Mucosa of rectum (tissue), 2 donors: ENCODE measurements around the gene CHERP.

Source experiments
- H3K27ac ChIP-seq, 2 donors: one replicate each; pipeline ENCODE4 v1.7.0; 2013; ENCODE audit warnings: inconsistent platforms in 2 of 2, low read depth in 2 of 2, low read length in 2 of 2
- H3K27me3 ChIP-seq, 2 donors: one replicate each; pipeline ENCODE4 v1.7.0; 2013; ENCODE audit warnings: low read length in 2 of 2; ENCODE audit not compliant: control insufficient read depth in 2 of 2, insufficient read depth in 2 of 2
- H3K36me3 ChIP-seq, 2 donors: one replicate each; pipeline ENCODE4 v1.7.0; 2013; ENCODE audit warnings: low read length in 2 of 2; ENCODE audit not compliant: control insufficient read depth in 2 of 2, insufficient read depth in 2 of 2
- H3K4me1 ChIP-seq, 2 donors: one replicate each; pipeline ENCODE4 v1.7.0; 2013; ENCODE audit warnings: low read length in 2 of 2, mild to moderate bottlenecking in 1 of 2; ENCODE audit not compliant: control insufficient read depth in 2 of 2, insufficient read depth in 2 of 2
- H3K4me3 ChIP-seq, 2 donors: one replicate each; pipeline ENCODE4 v1.7.0; 2013; ENCODE audit warnings: low read length in 2 of 2
- H3K9ac ChIP-seq, 2 donors: one replicate each; pipeline ENCODE4 v1.7.0; 2013; ENCODE audit warnings: low read length in 2 of 2, low read depth in 1 of 2, mild to moderate bottlenecking in 1 of 2
- H3K9me3 ChIP-seq, 2 donors: one replicate each; pipeline ENCODE4 v1.7.0; 2013; ENCODE audit warnings: low read length in 2 of 2; ENCODE audit not compliant: control insufficient read depth in 2 of 2
- donor health status: healthy.
- donor health status: Normal muscosa, but diverticular disease.

The CHERP gene

GRCh38 chr19:16542045-16542909 is at the start of gene CHERP:
CHERP (minus strand) TSS chr19:16542437; CDS start chr19:16542378, 59 bp downstream.
- H3K36me3 ChIP-seq, result peaks cover 5 to 15% of the 10 kb centered on the region in 2 donors
- H3K27me3 ChIP-seq, result no peaks in the 10 kb centered on the region
- H3K4me3 ChIP-seq, result peak within 1 kb of the TSS; percentile 85 to 96
- no peaks in the 10 kb centered on the region for H3K9me3 ChIP-seq
- peak within 1 kb of the TSS; percentile 64 to 87 for H3K27ac ChIP-seq
- H3K4me1 ChIP-seq, result peaks cover 17 to 19% of the 10 kb centered on the region in 2 donors
- H3K9ac ChIP-seq, result peak within 1 kb of the TSS; percentile 92 to 95

GRCh38 chr19:16590876-16591802 is 48.9 kb upstream of the CHERP start:
- Histone ChIP-seq H3K9ac (no peak overlapping the region), H3K4me3 (no peak overlapping the region), H3K27ac (no peak overlapping the region), H3K9me3 (no peaks in the 10 kb centered on the region), H3K36me3 (no peaks in the 10 kb centered on the region), H3K27me3 (no peaks in the 10 kb centered on the region), H3K4me1 (peaks cover 46 to 50% of the 10 kb centered on the region in 2 donors)

GRCh38 chr19:16589917-16590316 is 47.7 kb upstream of the CHERP start:
- Histone ChIP-seq H3K27me3 (no peaks in the 10 kb centered on the region), H3K36me3 (no peaks in the 10 kb centered on the region), H3K9me3 (no peaks in the 10 kb centered on the region), H3K27ac (no peak overlapping the region), H3K9ac (peak overlapping the region in 1 of 2 donors; percentile 32), H3K4me3 (no peak overlapping the region), H3K4me1 (peaks cover 52 to 57% of the 10 kb centered on the region in 2 donors)

- Histone ChIP-seq H3K27me3 (no peaks in the 10 kb centered on the region), H3K4me3 (no peak overlapping the region), H3K4me1 (peaks cover 52 to 63% of the 10 kb centered on the region in 2 donors), H3K9me3 (no peaks in the 10 kb centered on the region), H3K36me3 (no peaks in the 10 kb centered on the region), H3K27ac (peak overlapping the region in 1 of 2 donors; percentile 90), H3K9ac (no peak overlapping the region)
Measured at GRCh38 chr19:16588824-16589577, 46.8 kb upstream of the CHERP start.

GRCh38 chr19:16587833-16588823 is 45.9 kb upstream of the CHERP start:
- Histone ChIP-seq H3K4me1 (peaks cover 61 to 64% of the 10 kb centered on the region in 2 donors), H3K27me3 (no peaks in the 10 kb centered on the region), H3K9ac (peak overlapping the region in 1 of 2 donors; percentile 47), H3K9me3 (no peaks in the 10 kb centered on the region), H3K27ac (peak overlapping the region; percentile 11 to 90), H3K36me3 (no peaks in the 10 kb centered on the region), H3K4me3 (peak overlapping the region; percentile 19 to 69)

- Histone ChIP-seq H3K4me1 (peaks cover 59 to 68% of the 10 kb centered on the region in 2 donors), H3K27me3 (no peaks in the 10 kb centered on the region), H3K36me3 (no peaks in the 10 kb centered on the region), H3K4me3 (peak overlapping the region; percentile 19 to 69), H3K9ac (peak overlapping the region; percentile 5 to 47), H3K27ac (peak overlapping the region; percentile 32 to 90), H3K9me3 (no peaks in the 10 kb centered on the region)
Measured at GRCh38 chr19:16586991-16587832, 45.0 kb upstream of the CHERP start.

GRCh38 chr19:16586477-16586871 is 44.2 kb upstream of the CHERP start:
- Histone ChIP-seq H3K27ac (peak overlapping the region; percentile 61 to 90), H3K9ac (peak overlapping the region in 1 of 2 donors; percentile 5), H3K36me3 (peaks cover 0 to 3% of the 10 kb centered on the region in 2 donors), H3K4me1 (peaks cover 55 to 75% of the 10 kb centered on the region in 2 donors), H3K9me3 (no peaks in the 10 kb centered on the region), H3K4me3 (peak overlapping the region in 1 of 2 donors; percentile 65), H3K27me3 (no peaks in the 10 kb centered on the region)

GRCh38 chr19:16585808-16586476 is 43.7 kb upstream of the CHERP start:
- Histone ChIP-seq H3K9ac (peak overlapping the region; percentile 48 to 78), H3K9me3 (no peaks in the 10 kb centered on the region), H3K4me3 (peak overlapping the region; percentile 31 to 65), H3K36me3 (peaks cover 0 to 6% of the 10 kb centered on the region in 2 donors), H3K27me3 (no peaks in the 10 kb centered on the region), H3K27ac (peak overlapping the region; percentile 61 to 90), H3K4me1 (peaks cover 52 to 75% of the 10 kb centered on the region in 2 donors)
